A549 (cell line): ENCODE measurements around the gene SIK3. TPM values are rescaled to one million over a fixed set of nuclear protein-coding genes. Genes with fewer than 3 reads are reported as not detected.

Experiments used
- ATAC-seq, 2 experiments: fragments of 200-7000 bp in 1 of 2; fragments of >200 bp in 1 of 2; cut with Nextera tagmentation in 1 of 2; cut with Tn5 transposase in 1 of 2; 3 replicates each; pipeline versions ENCODE4 v1.8.0 to v1.9.1; 2018 to 2020; ENCODE audit warnings: mild to moderate bottlenecking in 1 of 2, moderate library complexity in 1 of 2
- CTCF ChIA-PET: fragments of 300-600 bp; sonication (Branson Sonifier 250); formaldehyde crosslinking; extraction: SDS; loops from one replicate; lab custom pipeline; 2021; ENCODE audit warnings: antibody characterized with exemption, inconsistent platforms; lab: Yijun Ruan, JAX
- POLR2A ChIA-PET: fragments of 350-600 bp; formaldehyde crosslinking; extraction: SDS; loops from one replicate; lab custom pipeline; 2021; ENCODE audit warnings: antibody characterized with exemption, inconsistent platforms; lab: Yijun Ruan, JAX
- DNase-seq, 2 experiments: peaks; one replicate each; pipeline versions ENCODE4 v3.0.0 to v3.0.0-alpha.2; 2011 to 2016; ENCODE audit warnings: low read depth in 1 of 2, low spot score in 1 of 2
- FAIRE-seq: peaks from 2 replicates; lab custom pipeline; 2011; peaks lifted over from hg19 to GRCh38; lab: Jason Lieb, UNC
- H3K27ac ChIP-seq, 2 experiments: fragments of >200 bp; sonication (Bioruptor Twin); formaldehyde crosslinking; 3 replicates each; pipeline ENCODE4 v1.5.1; 2016 to 2017
- H3K4me1 ChIP-seq: fragments of >200 bp; sonication (Bioruptor Twin); formaldehyde crosslinking; 3 replicates; pipeline ENCODE4 v1.6.1; 2016
- H3K4me2 ChIP-seq: fragments of >200 bp; sonication (Bioruptor Twin); formaldehyde crosslinking; 3 replicates; pipeline ENCODE4 v1.6.1; 2016
- H3K4me3 ChIP-seq: fragments of >200 bp; sonication (Bioruptor Twin); formaldehyde crosslinking; 3 replicates; pipeline ENCODE4 v1.5.1; 2016
- H3K9me3 ChIP-seq: fragments of >200 bp; sonication (Bioruptor Twin); formaldehyde crosslinking; 3 replicates; pipeline ENCODE4 v1.6.1; 2016
- CHD2 ChIP-seq: fragments of 150-350 bp; IDR thresholded peaks from 2 replicates; pipeline ENCODE4 v1.6.1; 2014; ENCODE audit warnings: low read length; ENCODE audit not compliant: partially characterized antibody
- CHD4 ChIP-seq: fragments of 200-600 bp; sonication (generic); IDR thresholded peaks from 2 replicates; pipeline ENCODE4 v1.6.1; 2016; ENCODE audit warnings: antibody characterized with exemption, mild to moderate bottlenecking, borderline replicate concordance
- EHMT2 ChIP-seq: fragments of 200-600 bp; sonication (generic); IDR thresholded peaks from 2 replicates; pipeline ENCODE4 v1.6.1; 2016; ENCODE audit warnings: antibody characterized with exemption, low read depth, mild to moderate bottlenecking, moderate library complexity
- EP300 ChIP-seq, 2 experiments: fragments of >200 bp; sonication (Bioruptor Twin); formaldehyde crosslinking; IDR thresholded peaks; 2 replicates in 1 of 2; 3 replicates in 1 of 2; pipeline ENCODE4 v1.6.1; 2016 to 2017
- FOXS1 ChIP-seq: fragments of 250-450 bp; sonication (Bioruptor Pico); IDR thresholded peaks from 2 replicates; pipeline ENCODE4 v1.5.0; 2020; ENCODE audit warnings: mild to moderate bottlenecking, moderate library complexity
- KDM5A ChIP-seq: fragments of 200-600 bp; sonication (generic); IDR thresholded peaks from 2 replicates; pipeline ENCODE4 v1.6.1; 2016; ENCODE audit warnings: antibody characterized with exemption, mild to moderate bottlenecking
- MAFK ChIP-seq: fragments of 450-650 bp; IDR thresholded peaks from 2 replicates; pipeline ENCODE4 v1.6.1; 2014; ENCODE audit not compliant: partially characterized antibody
- NFE2L2 ChIP-seq: fragments of 150-350 bp; conservative IDR thresholded peaks from 2 replicates; pipeline ENCODE4 v1.6.1; 2014; ENCODE audit warnings: low read length
- NR3C1 ChIP-seq: fragments of >200 bp; sonication (Bioruptor Twin); formaldehyde crosslinking; IDR thresholded peaks from 3 replicates; pipeline ENCODE4 v1.6.1; 2017
- PHF8 ChIP-seq: fragments of 200-600 bp; sonication (generic); IDR thresholded peaks from 2 replicates; pipeline ENCODE4 v1.6.1; 2016; ENCODE audit warnings: low read depth, mild to moderate bottlenecking, antibody characterized with exemption, moderate library complexity, borderline replicate concordance
- POLR2AphosphoS2 ChIP-seq: conservative IDR thresholded peaks from 2 replicates; pipeline ENCODE4 v1.6.1; 2012; ENCODE audit warnings: low read length, improper control_type of control experiment, inconsistent platforms
- RAD21 ChIP-seq, 2 experiments: fragments of >200 bp in 1 of 2; sonication (Bioruptor Twin) in 1 of 2; formaldehyde crosslinking in 1 of 2; IDR thresholded peaks in 1 of 2; conservative IDR thresholded peaks in 1 of 2; 2 replicates in 1 of 2; 3 replicates in 1 of 2; pipeline ENCODE4 v1.6.1; 2012 to 2018; ENCODE audit warnings: inconsistent platforms in 1 of 2
- RFX5 ChIP-seq: fragments of 450-650 bp; IDR thresholded peaks from 2 replicates; pipeline ENCODE4 v1.7.1; 2014; ENCODE audit warnings: antibody characterized with exemption, mild to moderate bottlenecking, moderate library complexity
- RNF2 ChIP-seq: fragments of 200-600 bp; sonication (generic); IDR thresholded peaks from 2 replicates; pipeline ENCODE4 v1.6.1; 2016; ENCODE audit warnings: low read depth, mild to moderate bottlenecking, antibody characterized with exemption, moderate library complexity, borderline replicate concordance
- ZC3H11A ChIP-seq: fragments of 450-650 bp; IDR thresholded peaks from 2 replicates; pipeline ENCODE4 v1.6.1; 2014; ENCODE audit warnings: antibody characterized with exemption, mild to moderate bottlenecking
- WGBS: methylation state at CpG from one replicate; pipeline ENCODE4 v1.1.6; 2017; ENCODE audit errors: missing lambda C conversion rate; 5-methylcytosine and 5-hydroxymethylcytosine counted together
- polyA plus RNA-seq, 4 experiments: library from polyadenylated mRNA; depleted of rRNA in 3 of 4; stranded (reverse); fragments of >200 nt; fragmentation: RNase III in 1 of 4; extraction: RNeasy Plus Mini Kit Qiagen cat#74134 plus additional on column Dnase treatment in 1 of 4; gene quantifications; 2 replicates in 3 of 4; 3 replicates in 1 of 4; pipeline ENCODE4 v1.2.3, GENCODE V29; 2011 to 2017
- TF ChIP-seq, protein P1 (sequence below): fragments of 200-600 bp; sonication (generic); IDR thresholded peaks from 2 replicates; pipeline ENCODE4 v1.6.1; 2016; ENCODE audit warnings: antibody characterized with exemption, mild to moderate bottlenecking, moderate library complexity
- TF ChIP-seq, protein P2 (sequence below): IDR thresholded peaks from 2 replicates; pipeline ENCODE4 v1.6.1; 2012
- TF ChIP-seq, protein P3 (sequence below): fragments of 250-450 bp; sonication (Bioruptor Pico); IDR thresholded peaks from 2 replicates; pipeline ENCODE4 v1.5.0; 2021; ENCODE audit warnings: mild to moderate bottlenecking, moderate library complexity, borderline replicate concordance

The SIK3 gene
- polyA plus RNA-seq, 2 of the 4 experiments (the other 2 are of a cell fraction): 8.2 to 9.0 TPM

DNA sequence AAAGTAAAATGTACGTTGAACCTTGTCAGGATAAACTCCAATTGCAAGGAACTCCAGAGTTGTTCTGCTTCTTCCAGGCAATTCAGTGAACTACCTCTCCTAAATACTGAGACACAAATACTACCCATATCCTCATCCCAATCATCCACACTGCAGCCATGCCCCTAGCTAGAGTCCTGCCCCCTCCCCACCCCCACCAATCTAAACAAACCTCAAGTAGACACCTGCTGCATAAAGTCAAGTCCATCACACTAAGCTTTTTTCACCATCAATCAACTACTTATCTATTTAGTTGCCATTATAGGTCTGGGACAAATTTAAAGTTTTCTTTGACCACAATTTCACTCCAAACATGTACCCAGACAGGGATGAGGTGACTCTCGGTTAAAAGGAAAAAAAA lies 167.6 kb downstream of the SIK3 start:
- Histone ChIP-seq H3K4me2 (no peak overlapping the region), H3K9me3 (no peaks in the 10 kb centered on the region), H3K4me3 (no peak overlapping the region), H3K4me1 (peaks cover 15% of the 10 kb centered on the region; the same call in 2 of the 3 replicates), H3K27ac (no peak overlapping the region)
- DNase-seq: no peak
- no peak; a peak in 1 of 6 replicates for ATAC-seq
- ChIA-PET POLR2A (no interaction called here), CTCF (interaction anchor here (1.6 kb wide), 1 partner anchor 140 kb away, joined by 4 read pairs; the partner anchor contains the start of gene APOA5)
- 94% methylated on average over 2 of the region's 2 CpGs for WGBS
- no peak for FAIRE-seq
- TF ChIP-seq RNF2 (no peak), EHMT2 (no peak), ZC3H11A (no peak), CHD2 (no peak), POLR2AphosphoS2 (no peak)

DNA sequence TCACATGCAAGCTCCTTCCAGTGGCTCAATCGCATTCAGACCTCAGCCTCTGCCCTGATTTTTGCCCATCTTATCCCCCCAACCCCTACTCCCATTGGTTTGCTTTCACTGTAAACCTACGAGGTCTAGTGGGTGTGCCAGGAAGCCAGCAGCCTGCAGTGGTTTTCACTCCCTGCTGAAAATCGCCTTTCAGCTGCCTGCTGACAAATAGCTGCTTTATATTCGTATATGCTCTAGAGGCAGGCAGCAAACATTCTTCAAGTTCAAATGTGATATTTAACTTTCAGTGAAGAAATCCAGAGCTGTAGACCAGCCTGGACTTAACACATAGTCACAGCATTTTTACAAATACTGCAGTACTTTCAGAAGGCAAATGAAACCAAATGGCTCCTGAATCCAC lies 168.1 kb downstream of the SIK3 start:
- Histone ChIP-seq H3K9me3 (no peaks in the 10 kb centered on the region), H3K4me2 (0 out of 3 replicates have a peak overlapping the region, but pooled peaks have one; percentile 17), H3K4me1 (peaks cover 15% of the 10 kb centered on the region; the same call in 2 of the 3 replicates), H3K27ac (no peak overlapping the region), H3K4me3 (no peak overlapping the region)
- no peak for TF ChIP-seq NR3C1
- no peak for TF ChIP-seq FOXS1 (CRISPR knock-in tag)
- FAIRE-seq (no peak), DNase-seq (no peak), ATAC-seq (no peak)
- POLR2A ChIA-PET: interaction anchor here (0.8 kb wide), 1 partner anchor 168 kb away, joined by 3 read pairs; the partner anchor contains the start of gene SIK3
- 76% methylated on average over 4 of the region's 4 CpGs for whole genome bisulfite sequencing
- CTCF ChIA-PET: interaction anchor here (1.2 to 1.6 kb wide), 3 partner anchors 13 to 176 kb away, joined by 3 to 4 read pairs (median 4); partner anchors contain the start of gene APOA5

DNA sequence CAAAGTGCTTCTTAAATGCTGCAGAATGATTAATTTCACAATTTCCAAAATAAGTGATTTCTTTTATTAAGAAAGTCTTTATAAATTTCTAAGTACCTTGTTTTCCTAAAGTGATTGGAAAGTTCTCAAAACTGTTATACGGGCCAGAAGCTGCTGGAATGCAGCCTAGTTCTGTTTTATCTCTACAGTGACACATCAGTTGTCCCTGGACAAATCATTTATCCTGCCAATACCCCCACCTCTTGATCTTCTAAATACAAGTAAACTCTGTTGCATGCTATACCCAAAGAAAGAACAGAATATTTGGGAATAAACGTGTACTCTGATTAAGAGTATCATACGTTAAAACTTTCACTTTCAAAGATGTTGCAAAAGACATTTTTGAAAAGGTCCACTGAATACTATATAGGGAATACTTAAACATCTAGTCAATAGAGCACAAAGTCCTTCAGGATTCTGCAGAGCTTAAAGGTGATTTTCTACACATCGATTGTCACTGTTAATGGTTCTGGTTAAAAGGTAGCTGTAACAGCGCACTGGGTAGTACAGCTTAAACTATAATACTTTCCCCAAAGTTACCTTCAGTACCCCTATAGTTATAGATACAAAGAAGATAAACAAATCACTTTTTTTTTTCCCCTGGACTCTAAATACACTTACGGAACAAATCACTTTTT lies 168.7 kb downstream of the SIK3 start:
- Histone ChIP-seq H3K9me3 (no peaks in the 10 kb centered on the region), H3K4me3 (no peak overlapping the region), H3K4me1 (peaks cover 15% of the 10 kb centered on the region; the same call in 2 of the 3 replicates), H3K4me2 (0 out of 3 replicates have a peak overlapping the region, but pooled peaks have one; percentile 17), H3K27ac (no peak overlapping the region)
- no peak for ATAC-seq
- no peak for DNase-seq
- 64% methylated on average over 6 of the region's 6 CpGs for WGBS
- CTCF ChIA-PET: interaction anchor here (0.7 to 1.6 kb wide), 5 partner anchors 12 to 176 kb away, joined by 3 to 4 read pairs (median 4); partner anchors contain the start of gene APOA5
- POLR2A ChIA-PET: interaction anchor here (0.8 kb wide), 1 partner anchor 169 kb away, joined by 3 read pairs; the partner anchor contains the start of gene SIK3
- TF ChIP-seq EHMT2 (no peak), CHD4 (no peak), FOXS1 (CRISPR knock-in tag) (no peak), RFX5 (no peak), KDM5A (no peak), PHF8 (no peak), NFE2L2 (no peak), MAFK (no peak), RAD21 (conservative IDR thresholded peaks at IDR 0.05 in 1 of 2, IDR thresholded peaks at IDR 0.05 in 1 of 2) (no peak), EP300 (IDR thresholded peaks at IDR 0.05) (no peak)
- TF ChIP-seq, protein P1, sequence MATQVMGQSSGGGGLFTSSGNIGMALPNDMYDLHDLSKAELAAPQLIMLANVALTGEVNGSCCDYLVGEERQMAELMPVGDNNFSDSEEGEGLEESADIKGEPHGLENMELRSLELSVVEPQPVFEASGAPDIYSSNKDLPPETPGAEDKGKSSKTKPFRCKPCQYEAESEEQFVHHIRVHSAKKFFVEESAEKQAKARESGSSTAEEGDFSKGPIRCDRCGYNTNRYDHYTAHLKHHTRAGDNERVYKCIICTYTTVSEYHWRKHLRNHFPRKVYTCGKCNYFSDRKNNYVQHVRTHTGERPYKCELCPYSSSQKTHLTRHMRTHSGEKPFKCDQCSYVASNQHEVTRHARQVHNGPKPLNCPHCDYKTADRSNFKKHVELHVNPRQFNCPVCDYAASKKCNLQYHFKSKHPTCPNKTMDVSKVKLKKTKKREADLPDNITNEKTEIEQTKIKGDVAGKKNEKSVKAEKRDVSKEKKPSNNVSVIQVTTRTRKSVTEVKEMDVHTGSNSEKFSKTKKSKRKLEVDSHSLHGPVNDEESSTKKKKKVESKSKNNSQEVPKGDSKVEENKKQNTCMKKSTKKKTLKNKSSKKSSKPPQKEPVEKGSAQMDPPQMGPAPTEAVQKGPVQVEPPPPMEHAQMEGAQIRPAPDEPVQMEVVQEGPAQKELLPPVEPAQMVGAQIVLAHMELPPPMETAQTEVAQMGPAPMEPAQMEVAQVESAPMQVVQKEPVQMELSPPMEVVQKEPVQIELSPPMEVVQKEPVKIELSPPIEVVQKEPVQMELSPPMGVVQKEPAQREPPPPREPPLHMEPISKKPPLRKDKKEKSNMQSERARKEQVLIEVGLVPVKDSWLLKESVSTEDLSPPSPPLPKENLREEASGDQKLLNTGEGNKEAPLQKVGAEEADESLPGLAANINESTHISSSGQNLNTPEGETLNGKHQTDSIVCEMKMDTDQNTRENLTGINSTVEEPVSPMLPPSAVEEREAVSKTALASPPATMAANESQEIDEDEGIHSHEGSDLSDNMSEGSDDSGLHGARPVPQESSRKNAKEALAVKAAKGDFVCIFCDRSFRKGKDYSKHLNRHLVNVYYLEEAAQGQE: no peak
- TF ChIP-seq, protein P2, sequence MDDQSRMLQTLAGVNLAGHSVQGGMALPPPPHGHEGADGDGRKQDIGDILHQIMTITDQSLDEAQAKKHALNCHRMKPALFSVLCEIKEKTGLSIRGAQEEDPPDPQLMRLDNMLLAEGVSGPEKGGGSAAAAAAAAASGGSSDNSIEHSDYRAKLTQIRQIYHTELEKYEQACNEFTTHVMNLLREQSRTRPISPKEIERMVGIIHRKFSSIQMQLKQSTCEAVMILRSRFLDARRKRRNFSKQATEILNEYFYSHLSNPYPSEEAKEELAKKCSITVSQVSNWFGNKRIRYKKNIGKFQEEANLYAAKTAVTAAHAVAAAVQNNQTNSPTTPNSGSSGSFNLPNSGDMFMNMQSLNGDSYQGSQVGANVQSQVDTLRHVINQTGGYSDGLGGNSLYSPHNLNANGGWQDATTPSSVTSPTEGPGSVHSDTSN: no peak
- TF ChIP-seq, protein P3, sequence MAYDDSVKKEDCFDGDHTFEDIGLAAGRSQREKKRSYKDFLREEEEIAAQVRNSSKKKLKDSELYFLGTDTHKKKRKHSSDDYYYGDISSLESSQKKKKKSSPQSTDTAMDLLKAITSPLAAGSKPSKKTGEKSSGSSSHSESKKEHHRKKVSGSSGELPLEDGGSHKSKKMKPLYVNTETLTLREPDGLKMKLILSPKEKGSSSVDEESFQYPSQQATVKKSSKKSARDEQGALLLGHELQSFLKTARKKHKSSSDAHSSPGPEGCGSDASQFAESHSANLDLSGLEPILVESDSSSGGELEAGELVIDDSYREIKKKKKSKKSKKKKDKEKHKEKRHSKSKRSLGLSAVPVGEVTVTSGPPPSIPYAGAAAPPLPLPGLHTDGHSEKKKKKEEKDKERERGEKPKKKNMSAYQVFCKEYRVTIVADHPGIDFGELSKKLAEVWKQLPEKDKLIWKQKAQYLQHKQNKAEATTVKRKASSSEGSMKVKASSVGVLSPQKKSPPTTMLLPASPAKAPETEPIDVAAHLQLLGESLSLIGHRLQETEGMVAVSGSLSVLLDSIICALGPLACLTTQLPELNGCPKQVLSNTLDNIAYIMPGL (CRISPR knock-in tag): no peak
- FAIRE-seq: no peak
